ENCODE data around the gene HSP90AB1.

The HSP90AB1 gene

GRCh38 chr6:44260451-44261297, 13.8 kb downstream of the HSP90AB1 start:
- no peak for TF ChIP-seq CTCF (IDR thresholded peaks at IDR 0.05; ENCODE audit: low read depth, low read length)
- DNase-seq (ENCODE audit: low read depth in 2 of 2): no peak
- H3K4me3 ChIP-seq (replicated peaks in 1 of 2; ENCODE audit: low read depth in 2 of 2, low read length in 2 of 2): no peak overlapping the region

- no peak for TF ChIP-seq CTCF (IDR thresholded peaks at IDR 0.05; ENCODE audit: low read depth, low read length)
- no peak overlapping the region for H3K4me3 ChIP-seq (replicated peaks in 1 of 2; ENCODE audit: low read depth in 2 of 2, low read length in 2 of 2)
- DNase-seq (ENCODE audit: low read depth in 2 of 2): no peak
Measured at GRCh38 chr6:44261581-44261980, 14.7 kb downstream of the HSP90AB1 start.

- DNase-seq (ENCODE audit: low read depth in 2 of 2): no peak
- peak overlapping the region in 1 of 2 donors; percentile 85 for H3K4me3 ChIP-seq (replicated peaks in 1 of 2; ENCODE audit: low read depth in 2 of 2, low read length in 2 of 2)
- no peak for TF ChIP-seq CTCF (IDR thresholded peaks at IDR 0.05; ENCODE audit: low read depth, low read length)
Measured at GRCh38 chr6:44262467-44263353, 15.8 kb downstream of the HSP90AB1 start.

- TF ChIP-seq CTCF (IDR thresholded peaks at IDR 0.05; ENCODE audit: low read depth, low read length): no peak
- peak; percentile 31 to 54 for DNase-seq (ENCODE audit: low read depth in 2 of 2)
- H3K4me3 ChIP-seq (replicated peaks in 1 of 2; ENCODE audit: low read depth in 2 of 2, low read length in 2 of 2): peak overlapping the region; percentile 6 to 85
Measured at GRCh38 chr6:44263354-44264100, 16.6 kb downstream of the HSP90AB1 start.

- no peak for TF ChIP-seq CTCF (IDR thresholded peaks at IDR 0.05; ENCODE audit: low read depth, low read length)
- H3K4me3 ChIP-seq (replicated peaks in 1 of 2; ENCODE audit: low read depth in 2 of 2, low read length in 2 of 2): peak overlapping the region; percentile 78 to 85
- peak in 1 of 2 donors; percentile 18 for DNase-seq (ENCODE audit: low read depth in 2 of 2)
Measured at GRCh38 chr6:44264154-44265006, 17.5 kb downstream of the HSP90AB1 start.
